DOHH2 (cell line): Measurements from ENCODE around the gene GRB2.

Experiments
- H3F3A ChIP-seq: fragments of 200-600 bp; sonication (generic), shearing (Covaris generic); 2 replicates; pipeline ENCODE4 v1.6.0; 2016; ENCODE audit warnings: antibody characterized with exemption, mild to moderate bottlenecking; ENCODE audit not compliant: control insufficient read depth, insufficient read depth
- H3K27ac ChIP-seq: fragments of 200-600 bp; sonication (generic); 2 replicates; pipeline ENCODE4 v1.5.1; 2014; ENCODE audit warnings: low read depth, mild to moderate bottlenecking, low read length, moderate library complexity
- H3K27me3 ChIP-seq: fragments of 200-600 bp; sonication (generic); 2 replicates; pipeline ENCODE4 v1.6.1; 2014; ENCODE audit warnings: mild to moderate bottlenecking, low read length, mixed read lengths; ENCODE audit not compliant: control insufficient read depth
- H3K36me3 ChIP-seq: fragments of 200-600 bp; sonication (generic); 2 replicates; pipeline ENCODE4 v1.6.1; 2014; ENCODE audit warnings: mild to moderate bottlenecking, low read length, moderate library complexity, mixed read lengths; ENCODE audit not compliant: control insufficient read depth
- H3K4me1 ChIP-seq: fragments of 200-600 bp; sonication (generic); 2 replicates; pipeline ENCODE4 v1.6.1; 2014; ENCODE audit warnings: mild to moderate bottlenecking, low read length, mixed read lengths; ENCODE audit not compliant: control insufficient read depth
- H3K4me2 ChIP-seq: fragments of 200-600 bp; sonication (generic); 2 replicates; pipeline ENCODE4 v1.6.0; 2014; ENCODE audit warnings: mild to moderate bottlenecking, low read length, moderate library complexity
- H3K4me3 ChIP-seq: fragments of 200-600 bp; sonication (generic); 2 replicates; pipeline ENCODE4 v1.5.1; 2014; ENCODE audit warnings: mild to moderate bottlenecking, low read length, mixed read lengths
- H3K79me2 ChIP-seq: fragments of 200-600 bp; sonication (generic); 2 replicates; pipeline ENCODE4 v1.6.1; 2014; ENCODE audit warnings: mild to moderate bottlenecking, low read length, mixed read lengths; ENCODE audit not compliant: control insufficient read depth
- H3K9me2 ChIP-seq: fragments of 200-600 bp; sonication (generic); replicated peaks from 2 replicates; pipeline ENCODE4 v1.6.1; 2014; ENCODE audit warnings: mild to moderate bottlenecking, low read length, mixed read lengths; ENCODE audit not compliant: control insufficient read depth
- H3K9me3 ChIP-seq: fragments of 200-600 bp; sonication (generic); 2 replicates; pipeline ENCODE4 v1.6.1; 2014; ENCODE audit warnings: antibody characterized with exemption, low read length, mixed read lengths; ENCODE audit not compliant: control insufficient read depth, insufficient read depth
- H4K20me1 ChIP-seq: fragments of 200-600 bp; sonication (generic); 2 replicates; pipeline ENCODE4 v1.6.0; 2014; ENCODE audit warnings: low read depth, mild to moderate bottlenecking, antibody characterized with exemption, low read length, moderate library complexity; ENCODE audit not compliant: control insufficient read depth, insufficient read depth
- CTCF ChIP-seq: fragments of 200-600 bp; sonication (generic); IDR thresholded peaks from one replicate; pipeline ENCODE4 v1.5.1; 2014; ENCODE audit warnings: antibody characterized with exemption, mild to moderate bottlenecking, low read depth, low read length; ENCODE audit not compliant: poor library complexity, severe bottlenecking
- EZH2phosphoT487 ChIP-seq: fragments of 200-600 bp; sonication (generic); IDR thresholded peaks from 2 replicates; pipeline ENCODE4 v1.6.1; 2017; ENCODE audit warnings: borderline replicate concordance, mild to moderate bottlenecking, antibody characterized with exemption, low read length, moderate library complexity, mixed read lengths

The GRB2 gene

GRCh38 chr17:75404731-75405364 is 630 bp downstream of the GRB2 start:
- Histone ChIP-seq H3K27me3 (no peaks in the 10 kb centered on the region), H3K27ac (peak overlapping the region; percentile 68), H3K9me3 (no peaks in the 10 kb centered on the region), H3K9me2 (no peaks in the 10 kb centered on the region), H3F3A (peaks cover 12% of the 10 kb centered on the region), H3K4me1 (peaks cover 51% of the 10 kb centered on the region), H4K20me1 (peaks cover 16% of the 10 kb centered on the region), H3K4me2 (peak overlapping the region; percentile 93), H3K79me2 (peaks cover 57% of the 10 kb centered on the region), H3K4me3 (peak overlapping the region; percentile 85), H3K36me3 (peaks cover 32% of the 10 kb centered on the region)
- TF ChIP-seq EZH2phosphoT487, result no peak
- no peak for TF ChIP-seq CTCF

GRCh38 chr17:75404223-75404730 is 1.2 kb downstream of the GRB2 start:
- Histone ChIP-seq H3K4me2 (peak overlapping the region; percentile 93), H4K20me1 (peaks cover 16% of the 10 kb centered on the region), H3K27me3 (no peaks in the 10 kb centered on the region), H3K27ac (peak overlapping the region; percentile 68), H3F3A (peaks cover 12% of the 10 kb centered on the region), H3K9me2 (no peaks in the 10 kb centered on the region), H3K79me2 (peaks cover 63% of the 10 kb centered on the region), H3K4me1 (peaks cover 50% of the 10 kb centered on the region), H3K9me3 (no peaks in the 10 kb centered on the region), H3K4me3 (peak overlapping the region; percentile 85), H3K36me3 (peaks cover 32% of the 10 kb centered on the region)
- TF ChIP-seq CTCF (peak; percentile 85), EZH2phosphoT487 (no peak)

- Histone ChIP-seq H3K9me2 (no peaks in the 10 kb centered on the region), H3K27me3 (no peaks in the 10 kb centered on the region), H3F3A (peaks cover 8% of the 10 kb centered on the region), H3K9me3 (no peaks in the 10 kb centered on the region), H3K4me3 (peak overlapping the region; percentile 85), H4K20me1 (peaks cover 16% of the 10 kb centered on the region), H3K79me2 (peaks cover 74% of the 10 kb centered on the region), H3K36me3 (peaks cover 32% of the 10 kb centered on the region), H3K4me2 (peak overlapping the region; percentile 93), H3K27ac (no peak overlapping the region), H3K4me1 (peaks cover 51% of the 10 kb centered on the region)
- TF ChIP-seq CTCF (no peak), EZH2phosphoT487 (no peak)
These were observed 2.3 kb downstream of the GRB2 start for GRCh38 chr17:75403131-75403530.
